NCI-H1092 treated with DMSO at 0.1 percent for 48 hours (cell line): ENCODE measurements around the gene RNF220.
A peak's percentile ranks its signal among the peaks of the same experiment; 100 is the strongest.

ENCODE experiments used
- DNase-seq: peaks from one replicate; lab custom pipeline; 2025; lab: John Stamatoyannopoulos, UW

The RNF220 gene

DNA sequence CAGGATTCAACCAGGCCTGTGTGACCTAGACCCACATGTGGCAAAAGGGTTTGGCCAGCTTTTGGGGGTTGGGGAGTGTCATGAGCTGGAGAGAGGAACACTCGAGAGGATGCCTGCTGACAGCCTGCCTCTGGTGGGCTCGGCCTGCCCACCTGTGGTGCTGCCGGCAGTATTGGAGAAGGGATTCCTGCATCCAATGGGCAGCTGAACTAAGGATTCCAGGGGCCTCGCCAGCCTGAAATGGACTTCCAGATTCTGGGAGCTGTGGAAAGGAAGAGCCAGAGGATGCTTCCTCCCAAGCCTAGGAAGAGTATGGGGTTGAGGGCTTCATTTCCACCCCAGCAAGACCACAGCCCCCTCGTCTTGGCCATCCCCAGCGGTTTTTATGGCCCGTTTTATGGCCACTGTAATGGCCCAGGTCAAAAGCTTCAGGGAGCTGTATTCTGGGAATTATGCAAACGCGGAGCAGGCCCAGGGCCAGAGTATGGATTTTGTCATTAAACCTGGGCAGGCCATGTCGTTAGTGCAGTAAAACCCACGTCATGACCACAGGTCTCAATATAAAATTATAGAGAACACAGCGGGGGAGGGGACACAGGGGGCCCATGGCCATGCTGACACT, 205.6 kb downstream of the RNF220 start:
- DNase-seq, result no peak

DNA sequence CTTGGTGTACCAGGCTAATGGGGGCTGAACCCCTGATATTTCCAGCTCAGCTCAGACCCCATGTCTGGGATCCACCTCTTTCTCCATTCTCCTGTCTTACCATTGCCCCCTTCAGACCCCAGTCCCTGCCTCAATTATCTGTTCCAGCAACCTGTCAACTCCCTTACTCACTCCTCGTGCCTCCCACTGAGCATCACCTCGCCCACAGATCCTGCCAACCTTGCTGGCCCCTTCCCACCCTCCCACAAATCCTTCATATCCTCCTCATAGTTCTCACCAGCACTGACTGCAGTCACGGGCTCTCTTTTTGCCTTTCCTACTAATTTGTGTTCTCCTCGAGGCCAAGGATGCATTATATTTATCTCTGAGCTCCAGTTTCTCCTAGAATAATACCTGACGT, 206.4 kb downstream of the RNF220 start:
- no peak for DNase-seq

GRCh38 chr1:44611866-44612265, 206.8 kb downstream of the RNF220 start:
- no peak for DNase-seq

DNA sequence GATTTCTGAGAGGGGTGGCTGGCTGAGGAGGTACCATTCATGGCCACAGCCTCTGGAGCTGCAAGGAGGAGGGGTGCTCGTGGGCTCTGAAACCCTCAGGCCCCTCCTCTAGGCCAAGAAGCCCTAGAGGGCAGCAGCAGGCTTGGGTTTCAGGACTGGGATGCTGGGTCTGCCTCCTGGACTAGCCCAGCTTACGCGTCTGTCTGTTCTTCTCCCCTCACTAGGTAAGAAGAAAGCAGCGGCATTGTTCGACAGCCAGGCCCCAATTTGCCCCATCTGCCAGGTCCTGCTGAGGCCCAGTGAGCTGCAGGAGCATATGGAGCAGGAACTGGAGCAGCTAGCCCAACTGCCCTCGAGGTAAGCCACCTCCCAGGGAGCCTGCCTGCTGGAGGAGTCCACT, 208.9 kb downstream of the RNF220 start:
- no peak for DNase-seq

DNA sequence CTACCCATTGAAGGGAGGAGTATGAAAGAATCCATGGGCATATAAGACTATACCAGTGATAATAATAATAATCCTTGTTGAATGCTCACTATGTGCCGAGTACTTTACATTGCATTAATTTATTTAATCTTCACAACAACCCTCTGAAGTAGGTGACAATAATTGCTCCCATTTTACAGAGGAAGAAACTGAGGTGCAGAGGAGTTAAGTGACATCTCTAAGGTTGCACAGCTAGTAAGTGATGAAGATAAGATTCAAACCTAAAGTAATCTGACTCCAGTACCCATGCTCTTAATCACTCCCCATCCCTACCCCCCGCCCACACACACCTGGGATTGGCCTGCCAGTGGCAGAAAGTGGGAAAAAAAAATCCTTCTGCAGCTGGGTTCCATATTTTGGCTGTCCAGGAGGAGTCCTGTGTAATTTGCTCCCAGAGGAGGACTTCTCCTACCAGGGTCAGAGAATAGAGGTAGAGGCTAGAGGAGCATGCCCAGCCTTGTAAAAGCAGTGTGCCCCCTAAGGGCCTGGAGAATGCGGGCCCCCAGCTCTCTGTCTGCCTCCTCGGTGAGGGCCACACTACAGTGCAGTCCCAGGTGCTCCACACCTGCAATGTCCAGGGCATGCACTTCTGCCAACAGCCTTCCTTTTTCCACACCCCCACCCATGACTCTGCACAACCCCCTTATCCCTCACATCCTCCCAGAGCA, 211.4 kb downstream of the RNF220 start:
- no peak for DNase-seq

- no peak for DNase-seq
Observed at GRCh38 chr1:44616991-44617702, 212.1 kb downstream of the RNF220 start.

GRCh38 chr1:44617703-44618029, 212.6 kb downstream of the RNF220 start:
- no peak for DNase-seq

DNA sequence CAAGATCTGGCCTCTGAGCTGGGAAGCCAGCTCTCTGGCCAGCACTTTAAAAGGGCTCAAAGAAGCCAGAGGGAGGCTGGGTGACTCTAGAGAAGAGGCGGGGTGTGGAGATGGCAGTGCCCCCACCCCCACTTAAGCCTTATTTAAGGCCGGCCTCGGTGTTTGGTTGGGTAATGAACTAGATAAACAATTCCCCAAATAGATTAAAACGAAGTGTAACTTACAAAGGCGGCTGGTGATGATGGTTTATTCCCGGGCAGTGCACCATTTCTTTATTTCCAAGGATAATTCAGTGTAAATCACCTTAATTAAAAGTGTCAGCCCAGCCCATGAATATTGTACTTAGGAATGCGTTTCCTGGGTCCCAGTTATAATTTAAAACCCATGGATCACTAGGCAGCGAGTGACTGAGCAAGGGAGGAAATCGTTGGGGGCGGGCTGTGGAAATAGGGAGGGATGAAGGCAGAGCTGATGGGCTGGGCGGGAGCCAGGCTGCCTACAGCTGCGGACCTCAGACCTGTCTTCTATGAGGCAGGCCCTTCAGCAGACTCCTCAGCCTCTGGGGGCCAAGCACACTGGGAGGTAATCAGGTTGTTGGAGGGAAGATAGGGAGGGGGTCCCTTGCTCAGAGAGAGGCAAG, 214.3 kb downstream of the RNF220 start:
- DNase-seq, result no peak

- DNase-seq, result no peak
Observed at GRCh38 chr1:44620072-44620471, 215.0 kb downstream of the RNF220 start.

DNA sequence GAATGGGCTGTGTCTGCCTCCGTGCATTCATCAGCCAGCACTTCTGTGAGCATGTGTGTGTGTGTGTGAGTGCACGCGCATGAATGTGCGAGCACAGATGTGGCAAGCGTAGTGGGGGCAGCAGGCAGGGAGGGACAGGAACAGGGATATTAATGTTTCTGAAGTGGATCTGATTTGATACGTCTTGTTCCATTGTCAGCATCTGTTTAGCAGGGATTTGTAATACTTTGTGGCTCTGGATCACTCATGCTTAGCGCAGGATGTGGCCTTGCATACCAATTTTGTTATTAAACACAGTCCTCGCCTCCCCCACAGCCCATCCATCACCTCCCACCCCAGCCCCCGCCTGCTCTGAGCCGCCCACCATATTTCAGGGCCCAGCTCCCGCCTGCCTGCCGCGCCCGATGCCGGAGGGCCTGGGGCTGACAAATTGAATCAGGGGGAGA, 216.8 kb downstream of the RNF220 start:
- no peak for DNase-seq

DNA sequence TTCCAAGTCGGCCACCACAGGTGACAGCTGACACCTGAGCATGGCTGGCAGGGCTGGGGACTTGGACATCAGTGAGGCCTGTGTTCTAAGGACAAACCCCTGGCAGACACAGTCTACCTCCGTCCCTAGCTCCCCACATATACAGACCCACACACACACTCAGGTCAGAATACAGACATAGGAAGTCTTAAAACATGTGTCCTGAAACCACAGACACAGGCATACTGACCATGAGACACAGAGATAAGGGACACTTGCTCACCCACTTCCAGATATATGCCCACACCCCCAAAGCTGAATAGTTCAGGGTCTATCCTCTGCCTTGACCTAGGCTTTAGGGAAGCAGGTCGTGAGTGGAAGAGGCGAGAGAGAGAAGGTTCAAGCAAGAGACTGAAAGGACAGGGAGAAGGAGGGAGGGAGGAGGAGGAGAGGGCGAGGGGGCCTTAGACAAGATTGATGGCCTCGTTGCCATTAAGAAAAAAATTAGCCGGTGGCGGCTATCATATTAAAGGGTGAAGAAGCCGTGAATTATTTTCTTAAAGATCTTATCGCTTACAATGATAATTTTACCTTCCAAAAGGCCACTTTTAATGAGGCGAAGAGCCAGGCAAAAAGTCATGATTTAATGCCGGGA, 219.3 kb downstream of the RNF220 start:
- no peak for DNase-seq

- no peak for DNase-seq
Observed at GRCh38 chr1:44625348-44625747, 220.3 kb downstream of the RNF220 start.

- DNase-seq, result no peak
Observed at GRCh38 chr1:44628962-44629756, 224.1 kb downstream of the RNF220 start.

DNA sequence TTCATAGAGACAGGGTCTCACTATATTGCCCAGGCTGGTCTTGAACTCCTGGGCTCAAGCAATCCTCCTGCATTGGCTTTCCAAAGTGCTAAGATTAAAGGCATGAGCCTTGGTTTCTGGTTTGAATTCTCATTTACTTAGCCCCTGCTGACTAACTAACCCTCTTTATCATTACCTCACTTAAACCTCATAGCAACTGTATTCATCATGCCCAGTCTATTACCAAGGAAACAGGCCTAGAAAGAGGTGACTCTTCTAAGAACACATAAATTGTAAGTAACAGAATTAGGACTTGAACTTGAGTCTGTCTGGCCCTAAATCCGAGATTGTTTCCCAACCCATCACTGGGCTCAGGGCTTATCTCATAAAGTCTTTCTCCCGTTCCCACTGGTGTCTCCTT, 225.1 kb downstream of the RNF220 start:
- DNase-seq, result no peak

- no peak for DNase-seq
Observed at GRCh38 chr1:44631333-44631646, 226.2 kb downstream of the RNF220 start.

- DNase-seq, result peak; percentile 91
Observed at GRCh38 chr1:44631647-44632539, 226.8 kb downstream of the RNF220 start.

DNA sequence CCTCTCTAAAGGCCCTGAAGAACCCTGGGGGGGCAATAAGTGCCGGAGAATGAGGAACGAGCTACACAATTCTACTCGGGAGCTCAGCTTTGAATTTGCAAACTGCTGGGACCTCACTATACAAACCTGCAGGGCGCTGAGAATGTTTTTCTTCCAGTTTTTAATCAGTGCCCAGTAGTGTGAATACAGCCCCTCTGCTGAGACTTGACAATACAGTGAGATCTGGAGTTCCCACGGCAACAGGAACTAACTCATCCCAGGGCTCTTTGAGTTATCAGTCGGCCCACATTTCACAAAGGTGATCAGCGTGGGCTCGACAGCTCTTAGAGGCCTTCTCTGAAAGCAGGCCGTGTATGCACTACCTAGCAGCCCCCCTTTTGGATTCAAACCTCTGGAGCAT, 227.5 kb downstream of the RNF220 start:
- DNase-seq, result no peak

DNA sequence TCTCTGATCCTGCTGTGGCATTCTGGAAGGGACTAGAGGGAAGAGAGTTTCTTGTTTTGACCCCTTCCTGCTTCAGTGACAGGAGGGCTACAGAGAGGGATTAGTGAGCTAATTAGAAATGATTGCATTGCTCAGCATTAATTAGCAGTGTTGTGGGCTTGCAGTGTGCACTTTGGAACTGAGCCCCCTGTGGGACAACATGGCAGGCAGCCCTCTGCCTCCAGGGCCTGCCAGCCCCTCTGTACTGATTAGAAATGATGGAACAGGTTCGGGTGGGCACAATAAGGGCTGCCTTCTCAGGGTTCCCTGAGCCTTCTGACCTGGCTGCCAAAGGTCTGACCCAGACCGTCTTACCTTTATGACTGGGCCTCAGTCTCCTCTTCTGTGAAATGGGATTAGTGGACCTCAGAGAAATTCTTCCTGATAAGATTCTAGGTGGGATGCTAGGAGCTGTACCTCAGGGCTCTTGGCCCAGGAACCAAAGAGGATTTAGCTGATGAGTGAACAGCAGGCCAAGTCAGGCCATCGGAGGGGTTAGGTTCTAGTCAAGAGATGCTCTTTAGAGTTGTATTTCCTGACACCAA, 229.6 kb downstream of the RNF220 start:
- no peak for DNase-seq

DNA sequence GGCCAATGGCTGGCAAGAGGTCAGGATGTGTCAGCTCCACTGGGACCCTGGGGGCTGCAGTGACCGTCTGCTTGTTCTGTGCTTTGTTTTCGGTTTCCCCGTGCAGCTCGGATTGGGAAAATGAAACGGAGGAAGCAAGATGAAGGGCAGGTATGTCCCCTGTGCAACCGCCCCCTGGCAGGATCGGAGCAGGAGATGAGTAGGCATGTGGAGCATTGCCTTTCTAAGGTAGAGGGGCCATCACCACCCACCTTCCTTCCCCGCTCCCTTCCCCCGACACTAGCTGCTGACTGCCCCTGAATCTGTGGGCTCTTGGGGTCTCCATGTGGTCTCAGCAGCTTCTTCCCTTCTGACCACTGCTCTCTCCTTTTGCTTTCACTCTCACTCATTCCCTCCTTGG, 230.4 kb downstream of the RNF220 start:
- DNase-seq, result no peak

DNA sequence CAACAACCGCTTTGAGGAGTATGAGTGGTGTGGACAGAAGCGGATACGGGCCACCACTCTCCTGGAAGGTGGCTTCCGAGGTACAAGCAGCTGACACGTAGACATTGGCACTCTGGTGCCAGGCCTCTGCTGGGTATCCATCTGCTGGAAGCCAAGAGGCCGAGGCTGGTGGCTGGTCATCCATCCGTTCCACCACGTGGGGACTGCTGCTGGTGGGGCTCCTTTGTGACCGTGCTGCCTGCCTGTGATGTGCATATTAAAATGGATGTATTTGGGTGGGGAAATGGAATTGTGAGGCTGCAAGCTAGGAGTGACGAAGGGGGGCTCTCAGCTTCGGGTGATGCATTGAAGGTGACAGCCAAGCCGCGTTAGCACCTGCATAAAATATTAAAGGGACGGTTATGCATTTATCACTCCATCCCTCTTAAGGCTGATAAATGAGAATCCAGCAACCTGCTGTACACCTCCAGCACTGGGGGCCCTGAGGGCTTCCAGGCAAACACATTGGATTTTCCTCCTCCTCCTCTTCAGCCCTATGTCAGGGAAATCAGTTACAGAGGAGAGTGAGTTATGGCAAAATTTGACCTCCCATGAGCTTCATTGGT, 231.1 kb downstream of the RNF220 start:
- DNase-seq, result no peak
